HG02571 (cell line): ENCODE results near the gene TMOD1.
"Not testable (repeated sequence)": the region's sequence is repeated elsewhere in the genome, so short reads cannot be mapped to it uniquely, and the experiment has no call there.

ENCODE experiments used
- ATAC-seq: cut with Tn5 transposase; IDR thresholded peaks from one replicate; pipeline ENCODE4 v1.9.1; 2021; ENCODE audit warnings: mild to moderate bottlenecking, moderate library complexity; ENCODE audit not compliant: unreplicated experiment

The TMOD1 gene

DNA sequence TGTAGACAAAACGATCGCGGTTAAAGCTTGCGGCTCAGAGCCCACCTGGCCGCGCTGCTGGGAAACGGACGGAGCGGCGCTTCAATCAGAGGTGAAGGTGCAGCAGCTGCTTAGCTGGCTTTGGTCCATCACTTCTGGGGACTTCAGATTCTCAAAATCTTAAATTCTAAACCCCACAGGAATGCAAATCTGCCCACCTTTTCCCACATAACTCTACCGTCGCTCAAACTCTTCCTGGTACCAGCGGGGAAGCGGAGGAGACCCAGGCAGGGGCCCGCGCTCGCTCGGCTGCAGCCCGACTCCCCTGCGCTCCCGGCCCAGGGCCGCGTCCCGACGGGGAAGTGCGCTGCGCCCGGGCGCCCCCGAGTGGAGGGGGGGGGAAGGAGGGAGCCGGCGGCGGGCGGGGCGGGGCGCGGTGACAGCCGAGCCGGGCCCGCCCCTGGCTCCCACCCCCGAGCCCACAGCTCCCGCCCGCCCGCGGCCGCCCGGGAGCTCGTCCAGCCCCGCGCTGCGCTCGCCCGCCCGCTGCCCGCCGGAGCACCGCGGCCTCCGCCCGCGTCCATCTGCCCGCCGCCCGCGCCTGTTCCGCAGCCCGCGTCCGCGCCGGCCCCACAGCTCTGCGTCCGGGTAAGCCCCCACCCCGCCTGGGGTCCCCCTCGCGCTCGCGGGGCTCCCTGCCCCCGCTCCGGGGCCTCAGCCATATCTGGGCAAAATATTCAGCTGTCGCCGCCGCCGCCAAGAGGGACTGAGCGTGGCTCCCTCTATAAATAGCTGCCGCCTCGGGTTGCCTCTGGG, at the start of gene TMOD1:
TSS of gene TMOD1 (plus strand) at position 490 of the 795 bp plus-strand sequence. CDS start 22,523 bp downstream, outside the sequence.
- peak; percentile 53 for ATAC-seq

DNA sequence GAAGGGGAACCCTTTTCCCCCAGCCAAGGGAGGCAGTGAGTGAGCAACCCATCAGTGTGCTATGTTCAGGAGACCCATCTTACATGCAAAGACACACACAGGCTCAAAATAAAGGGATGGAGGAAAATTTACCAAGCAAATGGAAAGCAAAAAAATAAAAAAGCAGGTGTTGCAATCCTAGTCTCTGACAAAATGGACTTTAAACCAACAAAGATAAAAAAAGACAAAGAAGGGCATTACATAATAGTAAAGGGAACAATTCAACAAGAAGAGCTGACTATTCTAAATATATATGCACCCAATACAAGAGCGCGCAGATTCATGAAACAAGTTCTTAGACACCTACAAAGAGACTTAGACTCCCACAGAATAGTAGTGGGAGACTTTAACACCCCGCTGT, 47.9 kb upstream of the TMOD1 start:
- not testable (repeated sequence) for ATAC-seq

DNA sequence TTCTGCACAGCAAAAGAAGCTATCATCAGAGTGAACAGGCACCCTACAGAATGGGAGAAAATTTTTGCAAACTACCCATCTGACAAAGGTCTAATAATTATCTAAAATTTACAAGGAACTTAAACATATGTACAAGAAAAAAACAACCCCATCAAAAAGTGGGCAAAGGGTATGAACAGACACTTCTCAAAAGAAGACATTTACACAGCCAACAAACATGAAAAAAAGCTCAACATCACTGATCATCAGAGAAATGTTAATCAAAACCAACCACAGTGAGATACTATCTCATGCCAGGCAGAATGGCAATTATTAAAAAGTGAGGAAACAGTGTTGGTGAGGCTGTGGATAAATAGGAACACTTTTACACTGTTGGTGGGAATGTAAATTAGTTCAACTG, 44.6 kb upstream of the TMOD1 start:
- not testable (repeated sequence) for ATAC-seq

DNA sequence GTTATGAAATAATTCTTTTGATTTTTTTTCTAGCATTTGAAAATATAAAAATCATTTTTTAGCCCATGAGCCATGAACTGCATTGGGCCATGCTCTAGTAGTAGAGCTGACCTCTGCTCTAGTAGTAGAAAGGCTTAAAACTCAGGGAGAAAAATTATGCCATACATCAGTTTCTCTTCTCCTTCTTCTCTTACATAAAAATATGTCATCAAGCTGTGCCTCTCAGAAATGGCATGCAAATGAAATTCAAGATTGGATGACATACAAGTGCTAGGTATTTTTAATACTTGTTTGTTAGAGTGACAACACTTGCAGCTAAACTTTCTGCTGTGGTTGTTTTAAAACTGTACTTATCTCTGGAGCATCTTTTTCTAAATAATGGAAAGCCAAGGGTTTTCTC, 42.1 kb upstream of the TMOD1 start:
- no peak for ATAC-seq

DNA sequence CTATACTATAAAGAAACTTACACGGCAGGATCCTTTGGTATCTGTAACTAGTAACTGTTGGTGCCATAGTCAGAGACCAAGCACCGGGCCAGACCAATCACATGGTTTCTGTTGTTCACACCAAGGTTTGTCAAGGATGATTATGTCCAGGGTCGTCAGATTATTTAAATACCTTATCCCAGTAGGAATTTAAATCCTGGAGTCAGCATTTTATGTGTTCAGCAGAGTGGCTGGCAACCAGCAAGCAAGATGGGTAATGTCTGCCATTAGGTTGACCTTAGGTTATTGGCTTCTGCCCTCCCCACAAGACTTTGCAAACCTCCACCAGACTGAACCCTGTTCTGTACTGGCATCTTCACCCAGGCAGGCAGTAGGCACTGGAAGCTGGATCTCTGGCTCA, 39.3 kb upstream of the TMOD1 start:
- no peak for ATAC-seq

DNA sequence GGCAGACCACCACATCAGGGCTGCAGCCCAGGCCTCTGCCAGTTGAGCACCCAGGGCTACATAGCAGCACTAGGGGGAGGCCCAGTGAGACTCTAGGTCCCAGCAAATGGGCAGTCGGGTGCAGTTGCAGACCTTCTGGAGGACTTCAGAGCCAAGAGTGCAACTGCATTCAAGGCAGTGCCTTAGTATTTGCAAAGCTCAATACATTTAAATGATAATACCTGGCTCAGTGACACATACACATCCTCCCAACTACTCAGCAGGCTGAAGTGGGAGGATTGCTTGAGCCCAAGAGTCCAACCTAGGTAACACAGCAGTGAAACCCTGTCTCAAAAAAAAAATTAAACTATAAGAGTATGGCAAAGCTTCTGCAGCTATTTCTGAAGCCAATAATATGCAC, 38.6 kb upstream of the TMOD1 start:
- ATAC-seq: no peak

DNA sequence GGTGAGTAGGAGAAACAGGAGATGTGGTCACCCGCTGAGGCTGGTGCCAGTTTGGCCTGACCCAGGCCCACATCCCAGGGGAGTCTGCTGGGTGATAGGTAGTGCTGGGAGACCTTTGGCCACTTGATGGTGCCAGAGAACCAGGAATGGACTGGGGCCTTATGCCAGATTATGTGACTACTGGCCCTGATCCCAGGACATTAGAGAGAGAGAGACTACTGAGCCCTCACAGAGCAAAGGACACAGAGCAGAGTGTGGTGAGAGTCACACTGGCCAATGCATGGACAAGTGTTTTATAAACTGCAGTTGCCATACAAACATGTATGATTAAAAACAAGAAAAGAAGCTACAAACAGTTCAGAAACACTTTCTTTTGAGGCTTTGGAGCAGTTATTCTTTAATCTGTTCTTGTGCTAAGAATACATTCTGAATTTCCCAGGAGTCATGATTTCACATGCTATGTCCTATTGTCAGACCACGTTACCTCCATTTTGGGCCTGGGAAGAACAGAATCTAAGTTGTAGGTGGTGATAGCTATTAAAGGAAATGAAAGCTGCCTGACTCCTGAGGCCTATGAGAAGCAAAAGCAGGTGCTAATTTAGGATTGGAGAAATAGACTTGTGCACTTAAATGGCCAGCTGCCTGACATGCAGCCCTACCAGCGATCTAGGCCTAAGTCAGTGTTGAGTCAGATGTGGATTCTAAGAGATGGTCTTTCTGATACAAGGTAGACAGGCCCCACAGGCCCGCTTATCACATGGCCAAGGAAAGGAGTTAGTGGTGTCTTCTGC, 32.6 kb upstream of the TMOD1 start:
- ATAC-seq: peak; percentile 78

DNA sequence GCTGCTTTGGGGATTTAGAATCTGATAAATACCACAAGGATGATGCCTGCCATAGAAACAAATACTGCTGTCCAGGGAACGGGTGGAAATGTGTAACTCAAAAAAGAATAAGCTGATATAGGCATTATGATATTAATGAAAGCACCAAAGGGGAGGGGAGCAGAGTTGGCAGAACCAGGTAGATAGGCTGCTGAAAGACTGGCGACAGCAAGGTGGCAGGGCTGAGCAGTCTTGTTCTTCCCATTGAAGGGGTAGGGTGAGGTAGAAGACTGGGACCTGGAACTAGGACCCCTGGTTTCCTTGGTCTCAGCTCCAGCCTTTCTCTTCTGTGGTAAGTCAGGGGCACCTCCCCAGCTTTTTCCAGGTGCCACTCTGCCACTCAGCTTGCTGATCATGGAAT, 31.4 kb upstream of the TMOD1 start:
- ATAC-seq: no peak

DNA sequence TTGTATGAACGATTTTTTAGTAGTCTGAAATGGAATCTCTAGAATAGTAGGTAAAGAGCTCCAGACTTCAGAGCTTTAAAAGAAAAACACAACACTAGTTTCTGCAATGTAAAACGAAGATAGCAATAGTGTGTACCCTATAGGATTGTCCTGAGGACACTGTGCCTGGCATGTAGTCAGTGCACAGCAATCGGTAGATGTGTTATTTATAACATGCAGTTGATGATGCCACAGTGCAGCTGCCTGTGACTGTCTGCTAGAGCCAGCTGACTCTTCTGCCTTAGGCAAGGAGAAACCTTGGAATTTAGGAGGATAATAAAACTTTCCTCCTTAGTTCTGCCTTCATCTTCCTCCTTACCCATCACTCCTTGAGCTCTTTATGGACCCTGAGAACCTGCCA, 27.7 kb upstream of the TMOD1 start:
- ATAC-seq: no peak

DNA sequence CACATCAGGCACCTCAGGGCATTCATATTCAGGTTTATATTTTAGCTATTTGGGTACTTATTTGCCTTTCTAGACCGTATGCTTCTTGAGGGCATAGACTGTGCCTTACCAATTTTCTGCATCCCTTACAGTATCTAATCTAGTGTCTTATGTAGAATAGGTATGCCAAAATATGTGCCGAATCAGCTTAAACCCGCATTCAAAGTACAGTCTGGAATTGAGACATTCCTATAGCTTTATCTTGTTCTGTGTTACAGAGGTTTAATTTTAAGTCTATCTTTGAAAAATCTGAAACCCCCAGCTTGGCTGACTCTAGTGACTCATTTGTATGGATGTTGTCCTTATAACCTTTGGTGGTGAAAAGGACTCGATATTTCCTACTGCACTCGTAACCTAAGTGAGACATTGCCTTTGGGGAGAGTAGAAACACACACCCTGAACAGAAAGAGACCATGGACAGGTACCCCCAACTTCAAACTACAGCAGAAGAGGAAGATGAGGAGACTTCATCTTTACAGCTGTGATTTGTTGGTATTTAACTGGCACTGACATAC, 27.0 kb upstream of the TMOD1 start:
- no peak for ATAC-seq

DNA sequence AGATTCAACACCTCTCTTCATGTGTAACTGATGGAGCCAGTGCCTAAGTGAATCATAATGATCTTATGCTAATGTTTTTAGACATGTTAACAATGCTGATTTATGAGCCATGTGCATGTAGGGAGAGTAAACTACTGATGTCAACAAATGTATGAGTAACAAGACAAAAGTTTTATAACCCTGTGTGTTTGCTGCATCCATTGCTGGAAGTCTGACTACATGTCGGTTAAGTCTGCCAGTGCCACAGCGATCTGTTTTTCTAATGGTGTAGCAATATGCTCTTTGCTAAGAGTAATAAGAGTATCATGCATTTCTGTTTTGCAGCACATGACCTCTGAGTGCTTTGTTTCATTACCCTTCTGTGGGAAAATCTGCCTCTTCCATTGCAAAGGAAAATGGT, 26.4 kb upstream of the TMOD1 start:
- no peak for ATAC-seq

DNA sequence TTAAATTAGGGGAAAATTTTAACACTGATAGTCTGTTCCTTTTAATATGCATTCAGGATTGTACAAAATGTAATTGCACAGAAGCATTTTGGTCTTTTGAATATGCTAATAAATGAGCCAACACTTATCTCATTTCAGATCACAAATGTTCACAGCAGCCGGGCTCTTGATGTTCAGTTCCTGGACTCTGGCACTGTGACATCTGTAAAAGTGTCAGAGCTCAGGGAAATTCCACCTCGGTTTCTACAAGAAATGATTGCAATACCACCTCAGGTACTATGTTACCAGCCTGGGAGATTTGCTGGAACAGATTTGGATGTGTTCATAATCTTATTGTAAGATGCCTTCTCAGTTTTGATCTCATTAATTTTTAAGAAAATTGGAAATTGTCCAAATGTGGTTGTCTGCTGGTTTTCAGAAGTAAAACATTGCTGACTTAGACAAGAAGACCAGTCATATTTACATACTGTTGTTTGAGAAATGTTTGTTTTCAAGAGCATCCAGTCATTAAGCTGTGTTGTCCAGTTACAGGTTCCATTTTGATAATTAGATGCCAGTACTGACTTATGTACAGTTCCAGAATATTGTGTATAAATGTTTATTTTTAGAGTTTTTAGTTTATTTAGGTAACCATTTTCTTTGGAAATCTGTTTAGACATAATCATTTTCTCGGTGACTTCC, 23.0 kb upstream of the TMOD1 start:
- no peak for ATAC-seq

DNA sequence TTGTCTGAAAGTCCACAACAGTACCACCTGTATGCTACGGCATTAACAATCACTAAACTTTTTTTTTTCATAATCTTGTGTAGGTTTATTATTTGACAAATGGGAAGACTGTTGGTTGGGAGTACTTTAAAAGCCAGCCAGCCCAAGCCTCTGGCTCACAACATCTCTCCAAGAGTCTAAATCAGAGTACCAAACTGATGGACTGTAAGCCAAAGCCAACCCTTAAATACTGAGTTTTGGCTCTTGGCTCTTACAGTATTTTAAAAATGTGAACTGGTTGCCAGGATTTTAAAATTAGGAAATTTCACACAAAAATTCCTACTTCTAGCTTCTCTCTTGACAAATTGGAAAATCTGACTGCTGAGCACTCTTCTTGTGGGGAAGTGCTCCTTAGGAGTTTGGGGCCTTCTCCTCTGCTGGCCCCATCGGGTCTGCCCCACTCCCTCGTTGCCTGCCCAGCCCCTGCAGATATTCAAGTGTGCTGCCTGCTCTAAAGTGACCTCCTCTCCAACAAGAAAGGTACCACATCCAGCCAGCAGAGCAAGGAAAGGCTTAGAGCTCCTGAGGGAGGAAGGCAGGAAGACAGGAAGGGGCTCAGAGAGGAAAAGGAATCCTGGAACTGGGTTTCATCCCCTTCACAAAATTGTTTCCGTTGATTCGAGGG, 21.8 kb upstream of the TMOD1 start:
- no peak for ATAC-seq

DNA sequence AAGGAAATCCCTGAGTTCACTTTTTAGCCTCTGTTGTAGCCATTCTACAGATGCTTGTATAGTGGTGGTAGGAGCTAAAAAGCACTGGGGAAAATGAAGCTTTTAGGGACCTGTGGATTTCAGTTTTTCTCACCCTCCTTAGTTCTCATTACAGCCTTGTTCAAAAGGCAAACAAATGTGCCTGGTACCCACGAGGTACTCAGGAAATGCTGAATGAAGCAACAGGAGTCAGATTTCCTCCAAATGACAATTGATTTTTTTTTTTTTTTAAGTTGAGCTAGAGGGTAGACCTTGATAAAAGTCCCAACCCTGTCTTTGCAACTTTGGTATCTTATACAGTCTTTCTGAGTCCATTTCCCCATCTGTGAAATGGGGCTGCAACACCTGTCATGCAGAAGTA, 21.3 kb upstream of the TMOD1 start:
- no peak for ATAC-seq

DNA sequence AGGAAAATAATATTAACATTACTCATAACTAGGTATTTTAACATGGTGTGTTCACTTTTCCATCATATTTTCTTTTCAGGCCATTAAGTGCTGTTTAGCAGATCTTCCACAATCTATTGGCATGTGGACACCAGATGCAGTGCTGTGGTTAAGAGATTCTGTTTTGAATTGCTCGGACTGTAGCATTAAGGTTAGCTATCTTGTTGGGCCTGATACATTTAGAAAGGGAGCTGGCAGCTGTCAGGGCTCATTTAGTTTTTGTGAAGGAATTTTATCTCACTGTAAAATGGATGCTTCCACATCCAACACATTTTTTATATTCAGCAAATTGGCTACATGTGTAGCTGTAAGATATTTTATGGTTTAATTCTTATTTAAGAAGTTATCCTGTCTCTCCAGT, 20.7 kb upstream of the TMOD1 start:
- ATAC-seq: no peak

DNA sequence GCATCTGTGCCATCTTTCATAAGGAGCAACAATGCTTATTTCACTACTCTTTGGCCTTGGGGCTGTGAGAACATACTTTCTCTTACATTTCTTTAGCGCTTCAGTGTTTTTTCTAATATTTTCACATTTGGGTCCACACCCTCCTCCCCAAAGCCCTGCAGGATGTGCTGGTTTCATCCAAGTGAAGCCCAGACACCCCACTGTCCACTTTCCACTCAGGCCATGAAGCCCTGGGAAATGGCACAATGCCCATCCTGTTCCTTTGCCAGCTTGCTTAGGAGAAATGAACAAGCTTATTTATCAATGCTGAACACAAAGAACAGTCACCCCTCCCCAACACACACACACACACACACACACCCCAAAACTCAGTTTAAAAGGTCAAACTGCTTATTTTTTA, 17.3 kb upstream of the TMOD1 start:
- ATAC-seq: no peak

DNA sequence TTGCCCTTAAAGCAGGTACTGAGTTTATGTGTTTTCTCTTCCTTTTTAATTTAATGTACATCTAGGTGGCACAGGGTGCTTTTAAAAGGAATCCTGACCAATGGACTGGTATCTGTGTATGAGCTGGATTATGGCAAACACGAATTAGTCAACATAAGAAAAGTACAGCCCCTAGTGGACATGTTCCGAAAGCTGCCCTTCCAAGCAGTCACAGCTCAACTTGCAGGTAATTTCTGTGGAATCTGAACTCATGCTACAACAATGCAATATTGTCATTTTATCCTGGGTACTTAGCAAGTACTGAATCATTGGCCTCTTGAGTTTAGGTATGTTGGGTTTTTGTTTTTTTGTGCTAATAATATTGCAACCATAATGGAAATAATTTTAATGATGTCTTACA, 14.4 kb upstream of the TMOD1 start:
- no peak for ATAC-seq

DNA sequence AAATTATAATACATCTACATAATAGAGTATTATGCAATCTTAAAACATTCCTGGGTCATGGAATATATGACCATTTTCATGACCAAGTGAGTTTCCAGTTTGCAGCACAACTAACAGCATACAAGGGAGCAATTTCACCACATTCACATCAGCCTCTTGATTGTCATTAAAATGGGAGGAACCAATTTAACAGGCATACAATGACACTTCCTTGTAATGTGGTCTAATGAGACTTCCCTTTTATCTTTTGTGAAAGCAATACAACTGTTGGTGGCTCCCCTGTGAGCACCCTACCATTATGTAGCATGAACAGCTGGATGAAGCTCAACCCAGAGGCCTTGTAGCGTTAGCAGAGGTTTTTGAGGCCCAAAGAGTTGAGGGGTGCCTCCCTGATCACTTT, 13.6 kb upstream of the TMOD1 start:
- no peak for ATAC-seq

DNA sequence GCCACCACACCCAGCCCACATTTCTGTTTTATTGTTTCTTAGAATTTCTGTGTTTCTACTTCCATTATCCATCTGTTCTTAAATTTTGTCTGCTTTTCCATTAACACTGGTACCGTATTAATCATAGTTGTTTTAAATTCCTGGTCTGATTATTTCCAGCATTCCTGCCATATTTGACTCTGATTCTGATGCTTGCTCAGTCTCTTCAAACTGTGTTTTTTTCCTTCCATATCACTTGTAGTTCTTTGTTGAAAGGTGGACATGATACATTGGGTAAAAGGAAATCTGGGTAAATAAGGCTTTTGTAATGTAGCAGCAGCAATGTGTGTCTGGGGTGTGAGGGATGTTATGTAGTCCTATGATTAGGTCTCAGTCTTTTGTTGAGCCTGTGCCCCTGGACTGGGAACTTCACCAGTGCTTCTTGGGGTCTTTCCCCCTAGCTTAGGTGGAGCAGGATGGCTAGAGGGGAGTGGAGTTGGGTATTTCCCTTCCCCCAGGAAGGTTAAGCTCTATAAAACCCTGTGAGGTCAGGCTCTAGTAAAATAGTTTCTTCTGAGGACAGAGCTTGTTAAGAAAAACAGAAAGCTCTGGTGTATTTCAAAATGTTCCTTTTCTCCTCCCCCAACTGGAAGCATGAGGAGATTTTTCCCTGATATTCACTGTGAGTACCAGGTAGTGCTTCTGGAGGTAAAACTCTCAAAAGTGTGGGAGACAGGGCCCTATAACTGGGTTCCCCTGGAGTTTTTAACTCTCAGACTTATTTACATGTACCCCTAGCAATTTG, 10.1 kb upstream of the TMOD1 start:
- ATAC-seq: no peak
